ENCODE results near the gene NME1. TPM values are rescaled to one million over a fixed set of nuclear protein-coding genes. Genes with fewer than 3 reads are reported as not detected.
"Not testable (repeated sequence)": the region's sequence is repeated elsewhere in the genome, so short reads cannot be mapped to it uniquely, and the experiment has no call there.

Gene NME1
- total and polyA plus RNA-seq, 2 experiments from 2014 or later, result 133 to 250 TPM

DNA sequence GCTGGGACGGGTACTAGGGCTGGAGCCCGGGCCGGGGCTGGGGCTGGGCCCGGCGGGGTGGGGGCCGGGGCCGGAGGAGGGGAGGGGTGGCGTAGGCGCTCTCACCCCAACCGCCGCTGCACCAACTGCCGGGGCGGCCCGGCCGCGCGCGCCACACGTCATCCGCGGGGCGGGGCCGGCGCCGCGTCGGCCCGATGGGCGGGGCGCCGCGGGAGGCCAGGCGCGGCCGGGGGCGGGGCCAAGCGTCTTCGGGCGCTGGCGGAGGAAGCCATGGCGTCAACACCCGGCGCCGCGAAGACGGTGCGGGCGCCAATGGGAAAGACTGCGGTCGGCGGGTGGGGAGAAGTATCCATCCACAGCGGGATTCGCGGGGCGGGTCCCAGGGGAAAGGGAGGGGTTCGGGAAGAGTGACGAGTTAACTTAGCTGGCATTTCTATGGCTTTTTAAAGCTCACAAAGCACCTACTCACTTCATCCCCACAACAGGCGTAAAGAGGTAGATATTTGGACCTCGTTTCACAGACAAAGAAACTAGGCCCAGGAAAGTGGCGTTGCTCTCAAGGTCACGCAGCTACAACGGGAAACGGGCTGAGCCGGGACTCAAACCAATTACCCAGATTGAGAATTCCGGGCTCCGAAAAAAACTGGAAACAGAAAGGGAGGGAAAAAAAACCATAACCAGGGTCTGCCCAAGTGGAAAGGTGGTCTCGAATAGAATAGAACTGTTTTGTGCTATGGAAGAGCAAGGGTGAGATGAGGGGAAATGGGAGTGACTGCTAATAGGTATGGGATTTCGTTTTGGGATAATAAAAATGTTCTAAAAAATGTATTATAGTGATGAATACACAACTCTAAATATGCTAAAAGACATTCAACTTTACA lies 32.4 kb upstream of the NME1 start, which contains the start of gene SPAG9:
Gene SPAG9 (minus strand): TSS at position 130 of the 881 bp plus-strand sequence. CDS start 212 bp downstream, outside the sequence.
- H3K4me1 ChIP-seq (ENCODE audit: insufficient read depth), result peaks cover 33% of the 10 kb centered on the region
- TF ChIP-seq EZH2phosphoT487 (IDR thresholded peaks at IDR 0.05; ENCODE audit: insufficient read depth, low read depth) (no peak), EZH2 (IDR thresholded peaks at IDR 0.05; ENCODE audit: insufficient read depth, poor library complexity, severe bottlenecking) (no peak)

DNA sequence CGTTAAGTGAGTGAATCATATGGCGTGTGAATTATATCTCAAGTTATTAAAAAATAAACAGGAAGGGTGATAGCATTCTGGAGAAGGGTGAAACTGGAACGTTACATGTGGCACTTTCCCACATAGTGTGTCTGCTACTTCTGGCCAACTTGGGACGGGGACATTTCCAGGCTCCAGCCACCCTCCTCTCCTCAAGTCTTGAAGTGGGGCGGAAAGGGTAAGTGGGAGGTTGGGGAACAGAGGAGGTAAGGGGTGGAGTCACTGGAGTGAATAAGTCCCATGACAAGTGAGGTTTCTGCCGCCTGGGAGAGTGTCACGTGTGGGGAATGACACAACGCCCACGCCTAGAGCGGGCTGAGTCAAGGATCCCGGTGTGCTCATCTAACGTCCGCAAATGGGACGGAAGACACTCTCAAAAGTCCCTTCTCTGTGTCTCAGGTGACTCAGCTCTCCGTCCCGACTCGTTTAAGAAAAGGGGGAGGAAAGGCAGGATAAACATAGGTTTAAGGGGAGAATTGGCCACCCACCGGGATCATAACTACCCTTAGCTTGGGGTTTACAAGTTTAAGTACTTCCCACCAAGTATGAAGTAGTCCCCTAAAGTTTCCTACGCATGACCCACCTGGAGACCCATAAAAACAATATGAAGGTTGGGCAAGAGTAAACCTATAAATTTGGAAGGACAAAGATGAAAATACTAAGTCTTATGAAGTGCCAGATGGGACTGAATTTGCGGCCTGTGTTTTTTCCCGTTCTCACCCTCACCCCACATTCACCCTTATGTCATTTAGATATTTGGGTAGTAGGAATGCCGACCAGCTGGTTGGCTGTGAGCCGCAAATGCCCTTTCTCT lies 31.5 kb upstream of the NME1 start:
- peaks cover 4% of the 10 kb centered on the region; the same call in 1 of the 2 replicates for H4K20me1 ChIP-seq (ENCODE audit: insufficient read depth)
- peak overlapping the region; percentile 87 for H3K4me3 ChIP-seq
- peak overlapping the region; percentile 100 for H3K27ac ChIP-seq
- in situ Hi-C loops (cut with MboI), result no loop called here
- H3F3A ChIP-seq (ENCODE audit: insufficient read depth), result peaks cover 21% of the 10 kb centered on the region
- peak overlapping the region; percentile 79 for H2AFZ ChIP-seq
- no peaks in the 10 kb centered on the region for H3K27me3 ChIP-seq (replicated peaks; ENCODE audit: insufficient read depth)
- WGBS, 2 experiments (ENCODE audit: low coverage in 1 of 2, low lambda C conversion rate in 2 of 2, missing lambda C conversion rate in 2 of 2), result 9% methylated on average over 23 of the region's 23 CpGs
- H3K4me2 ChIP-seq (ENCODE audit: unreplicated experiment), result peak overlapping the region; percentile 100
- H3K9me2 ChIP-seq (ENCODE audit: insufficient read depth), result no peaks in the 10 kb centered on the region
- DNase-seq, result peak; percentile 99
- peaks cover 32% of the 10 kb centered on the region for H3K4me1 ChIP-seq (ENCODE audit: insufficient read depth)
- H3K79me2 ChIP-seq (ENCODE audit: insufficient read depth), result peaks cover 37% of the 10 kb centered on the region
- peak overlapping the region; percentile 100 for H3K9ac ChIP-seq
- no peaks in the 10 kb centered on the region for H3K36me3 ChIP-seq (ENCODE audit: low read depth)
- no peaks in the 10 kb centered on the region for H3K9me3 ChIP-seq (ENCODE audit: low read depth)
- TF ChIP-seq EZH2phosphoT487 (IDR thresholded peaks at IDR 0.05; ENCODE audit: insufficient read depth, low read depth), result no peak
- no peak for TF ChIP-seq EZH2 (IDR thresholded peaks at IDR 0.05; ENCODE audit: insufficient read depth, poor library complexity, severe bottlenecking)

More for the DNA sequence above, 32.4 kb upstream of the NME1 start, which contains the start of gene SPAG9:
- in situ Hi-C loops (cut with MboI), result no loop called here
- H3K27ac ChIP-seq, result peak within 1 kb of the TSS; percentile 100
- peaks cover 21% of the 10 kb centered on the region for H3F3A ChIP-seq (ENCODE audit: insufficient read depth)
- peaks cover 4% of the 10 kb centered on the region; the same call in 1 of the 2 replicates for H4K20me1 ChIP-seq (ENCODE audit: insufficient read depth)
- H3K4me2 ChIP-seq (ENCODE audit: unreplicated experiment), result peak within 1 kb of the TSS; percentile 100
- no peaks in the 10 kb centered on the region for H3K27me3 ChIP-seq (replicated peaks; ENCODE audit: insufficient read depth)
- WGBS, 2 experiments (ENCODE audit: low coverage in 1 of 2, low lambda C conversion rate in 2 of 2, missing lambda C conversion rate in 2 of 2), result 1 to 2% methylated on average over 15 to 35 of the region's 68 CpGs
- peak; percentile 99 for DNase-seq
- H3K9me2 ChIP-seq (ENCODE audit: insufficient read depth), result no peaks in the 10 kb centered on the region
- H2AFZ ChIP-seq, result peak within 1 kb of the TSS; percentile 79
- peaks cover 46% of the 10 kb centered on the region for H3K79me2 ChIP-seq (ENCODE audit: insufficient read depth)
- no peaks in the 10 kb centered on the region for H3K9me3 ChIP-seq (ENCODE audit: low read depth)
- no peaks in the 10 kb centered on the region for H3K36me3 ChIP-seq (ENCODE audit: low read depth)
- H3K9ac ChIP-seq, result peak within 1 kb of the TSS; percentile 100
- peak within 1 kb of the TSS; percentile 97 for H3K4me3 ChIP-seq

DNA sequence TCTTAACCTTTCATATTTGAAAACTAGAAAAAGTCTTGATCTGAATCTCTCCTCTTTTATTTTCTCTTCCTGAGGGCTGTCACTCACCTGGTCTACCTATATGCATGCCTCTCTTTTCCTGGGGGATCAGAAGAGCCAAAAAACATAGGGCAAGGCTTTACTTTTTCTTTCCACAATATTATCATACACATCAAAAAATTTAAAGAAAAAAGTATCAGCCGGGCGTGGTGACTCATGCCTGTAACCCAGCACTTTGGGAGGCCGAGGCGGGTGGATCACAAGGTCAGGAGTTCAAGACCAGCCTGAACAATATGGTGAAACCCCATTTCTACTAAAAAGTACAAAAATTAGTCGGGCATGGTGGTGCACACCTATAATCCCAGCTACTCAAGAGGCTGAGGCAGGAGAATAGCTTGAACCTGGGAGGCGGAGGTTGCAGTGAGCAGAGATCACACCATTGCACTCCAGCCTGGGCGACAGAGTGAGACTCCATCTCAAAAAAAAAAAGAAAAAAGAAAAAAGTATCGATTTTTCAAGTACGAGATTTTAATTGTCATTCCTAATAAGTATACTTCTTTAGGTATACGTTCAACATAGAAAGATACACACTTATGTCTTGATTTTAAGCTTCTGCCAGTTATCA lies 30.8 kb upstream of the NME1 start:
- not testable (repeated sequence) for H3K36me3 ChIP-seq (ENCODE audit: low read depth)
- peak overlapping the region; percentile 100 for H3K9ac ChIP-seq

More for the DNA sequence above, 30.8 kb upstream of the NME1 start:
- H4K20me1 ChIP-seq (ENCODE audit: insufficient read depth); in situ Hi-C loops (cut with MboI); H3K9me3 ChIP-seq (ENCODE audit: low read depth); DNase-seq; H3K27me3 ChIP-seq (replicated peaks; ENCODE audit: insufficient read depth); H3K9me2 ChIP-seq (ENCODE audit: insufficient read depth): not testable (repeated sequence)
- peaks cover 27% of the 10 kb centered on the region for H3K4me1 ChIP-seq (ENCODE audit: insufficient read depth)
- peak overlapping the region; percentile 79 for H2AFZ ChIP-seq
- peak overlapping the region; percentile 87 for H3K4me3 ChIP-seq
- peaks cover 21% of the 10 kb centered on the region for H3F3A ChIP-seq (ENCODE audit: insufficient read depth)
- peak overlapping the region; percentile 100 for H3K4me2 ChIP-seq (ENCODE audit: unreplicated experiment)
- peak overlapping the region; percentile 100 for H3K27ac ChIP-seq
- H3K79me2 ChIP-seq (ENCODE audit: insufficient read depth), result peaks cover 29% of the 10 kb centered on the region
- WGBS, 2 experiments (ENCODE audit: low coverage in 1 of 2, low lambda C conversion rate in 2 of 2, missing lambda C conversion rate in 2 of 2), result 89 to 90% methylated on average over 10 of the region's 10 CpGs

Data from GM23248 (cell line).